GM12873 (cell line): ENCODE measurements around the gene TTLL3.

Experiments used
- TF ChIP-seq, protein P1 (sequence below): IDR thresholded peaks from 2 replicates; pipeline ENCODE4 v1.5.1; 2012; ENCODE audit warnings: low read depth, mild to moderate bottlenecking, moderate library complexity, low read length, control low read depth; ENCODE audit not compliant: insufficient read depth; ENCODE audit errors: missing control alignments

Gene TTLL3, protein sequence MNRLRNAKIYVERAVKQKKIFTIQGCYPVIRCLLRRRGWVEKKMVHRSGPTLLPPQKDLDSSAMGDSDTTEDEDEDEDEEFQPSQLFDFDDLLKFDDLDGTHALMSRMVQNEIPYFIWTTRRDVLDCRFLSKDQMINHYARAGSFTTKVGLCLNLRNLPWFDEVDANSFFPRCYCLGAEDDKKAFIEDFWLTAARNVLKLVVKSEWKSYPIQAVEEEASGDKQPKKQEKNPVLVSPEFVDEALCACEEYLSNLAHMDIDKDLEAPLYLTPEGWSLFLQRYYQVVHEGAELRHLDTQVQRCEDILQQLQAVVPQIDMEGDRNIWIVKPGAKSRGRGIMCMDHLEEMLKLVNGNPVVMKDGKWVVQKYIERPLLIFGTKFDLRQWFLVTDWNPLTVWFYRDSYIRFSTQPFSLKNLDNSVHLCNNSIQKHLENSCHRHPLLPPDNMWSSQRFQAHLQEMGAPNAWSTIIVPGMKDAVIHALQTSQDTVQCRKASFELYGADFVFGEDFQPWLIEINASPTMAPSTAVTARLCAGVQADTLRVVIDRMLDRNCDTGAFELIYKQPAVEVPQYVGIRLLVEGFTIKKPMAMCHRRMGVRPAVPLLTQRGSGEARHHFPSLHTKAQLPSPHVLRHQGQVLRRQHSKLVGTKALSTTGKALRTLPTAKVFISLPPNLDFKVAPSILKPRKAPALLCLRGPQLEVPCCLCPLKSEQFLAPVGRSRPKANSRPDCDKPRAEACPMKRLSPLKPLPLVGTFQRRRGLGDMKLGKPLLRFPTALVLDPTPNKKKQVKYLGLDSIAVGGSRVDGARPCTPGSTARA

DNA sequence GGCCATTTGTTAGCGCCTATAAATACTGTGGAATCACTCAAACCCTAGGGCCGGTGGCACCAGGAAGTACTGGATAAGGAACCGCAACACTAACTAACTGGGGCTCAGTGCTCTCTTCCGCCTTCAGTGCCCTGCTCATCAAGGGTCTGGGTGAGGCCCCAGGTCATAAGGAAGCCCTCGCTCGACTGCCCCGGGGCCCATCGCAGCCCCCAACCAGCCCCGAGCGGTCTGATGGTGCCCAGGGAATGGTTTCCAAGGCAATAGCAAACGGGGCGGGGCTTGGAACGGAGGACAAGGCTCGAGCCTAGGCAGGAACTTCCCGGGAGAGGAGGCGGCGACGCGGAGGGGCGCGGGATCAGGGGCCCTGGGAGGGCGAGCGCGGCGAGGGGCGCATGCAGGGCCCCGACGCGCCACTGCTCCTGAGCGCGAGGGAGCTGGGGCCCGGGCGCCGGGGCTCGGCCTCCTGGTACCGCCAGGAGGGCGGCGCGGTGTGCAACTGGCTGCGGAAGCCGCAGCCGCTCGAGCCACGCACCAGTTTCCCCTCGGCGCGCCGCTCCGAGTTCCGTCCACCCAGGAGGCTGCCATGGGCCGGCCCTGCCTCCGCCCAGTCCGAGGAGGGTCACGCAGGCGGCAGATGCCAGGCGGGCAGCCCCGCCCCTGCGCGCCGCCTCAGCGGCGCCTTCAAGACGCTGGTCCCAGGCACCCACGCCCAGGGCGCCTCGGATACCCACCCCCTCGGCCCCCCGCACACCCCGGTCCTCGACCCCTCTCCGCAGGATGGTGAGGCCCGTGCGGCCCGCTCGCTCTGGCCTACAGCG is at the start of gene TTLL3:
TTLL3 (plus strand) TSS at position 648 of the 818 bp plus-strand sequence. CDS start 400 bp downstream, outside the sequence.
- TF ChIP-seq, protein P1, sequence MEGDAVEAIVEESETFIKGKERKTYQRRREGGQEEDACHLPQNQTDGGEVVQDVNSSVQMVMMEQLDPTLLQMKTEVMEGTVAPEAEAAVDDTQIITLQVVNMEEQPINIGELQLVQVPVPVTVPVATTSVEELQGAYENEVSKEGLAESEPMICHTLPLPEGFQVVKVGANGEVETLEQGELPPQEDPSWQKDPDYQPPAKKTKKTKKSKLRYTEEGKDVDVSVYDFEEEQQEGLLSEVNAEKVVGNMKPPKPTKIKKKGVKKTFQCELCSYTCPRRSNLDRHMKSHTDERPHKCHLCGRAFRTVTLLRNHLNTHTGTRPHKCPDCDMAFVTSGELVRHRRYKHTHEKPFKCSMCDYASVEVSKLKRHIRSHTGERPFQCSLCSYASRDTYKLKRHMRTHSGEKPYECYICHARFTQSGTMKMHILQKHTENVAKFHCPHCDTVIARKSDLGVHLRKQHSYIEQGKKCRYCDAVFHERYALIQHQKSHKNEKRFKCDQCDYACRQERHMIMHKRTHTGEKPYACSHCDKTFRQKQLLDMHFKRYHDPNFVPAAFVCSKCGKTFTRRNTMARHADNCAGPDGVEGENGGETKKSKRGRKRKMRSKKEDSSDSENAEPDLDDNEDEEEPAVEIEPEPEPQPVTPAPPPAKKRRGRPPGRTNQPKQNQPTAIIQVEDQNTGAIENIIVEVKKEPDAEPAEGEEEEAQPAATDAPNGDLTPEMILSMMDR = no peak

DNA sequence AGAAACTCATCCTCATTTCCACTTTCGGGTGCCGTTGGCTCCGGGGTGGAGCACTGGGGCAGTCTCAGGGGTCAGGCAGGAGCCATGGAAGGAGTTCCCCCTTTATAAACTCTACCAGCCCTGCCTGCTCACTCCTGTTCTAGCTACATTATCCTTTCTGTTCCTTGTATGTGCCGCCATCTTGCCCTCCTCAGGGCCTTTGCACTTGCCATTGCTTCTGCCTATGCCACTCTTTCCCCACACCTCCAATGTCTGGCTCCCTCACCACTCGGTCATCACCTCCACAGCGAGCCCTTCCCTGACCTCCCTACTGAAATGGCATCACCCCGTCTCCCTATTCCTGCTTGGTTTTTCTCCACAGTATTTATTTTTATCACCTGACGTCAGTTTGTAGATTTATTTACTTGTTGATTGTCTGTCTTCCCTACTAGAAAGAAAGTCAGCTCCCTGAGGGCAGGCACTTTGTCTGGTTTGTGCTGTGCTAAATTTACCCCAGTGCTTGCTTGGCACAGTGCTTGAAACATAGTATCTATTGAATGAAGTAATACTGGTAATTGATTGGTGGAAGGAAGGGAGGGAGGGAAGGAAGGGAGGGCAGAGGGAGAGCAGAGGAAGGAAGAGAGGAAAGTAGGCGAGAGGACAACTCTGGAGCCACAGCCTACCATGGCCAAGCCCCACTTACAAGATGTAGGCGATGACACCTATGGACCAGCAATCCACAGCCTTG is 49.1 kb upstream of the TTLL3 start:
- TF ChIP-seq, protein P1 = no peak

DNA sequence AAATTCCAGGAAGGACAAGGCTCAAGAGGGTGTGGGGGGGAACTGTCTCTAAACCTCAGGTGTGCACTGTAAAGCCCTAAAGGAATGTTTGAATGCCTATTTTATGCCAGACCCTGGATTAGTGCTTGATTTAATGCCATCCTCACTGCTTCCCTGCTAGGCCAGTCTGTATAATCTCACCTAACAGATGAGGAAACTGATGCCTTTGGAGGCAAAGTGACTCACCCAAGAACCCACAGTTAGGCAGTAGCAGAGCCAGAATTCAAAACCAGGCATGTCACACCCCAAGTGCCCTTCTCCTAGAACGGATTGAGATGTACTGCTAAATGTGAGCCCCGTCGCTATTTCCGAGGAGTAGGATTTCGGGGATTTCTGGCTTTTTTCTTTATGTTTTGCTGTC is 48.1 kb upstream of the TTLL3 start:
- TF ChIP-seq, protein P1 = no peak

DNA sequence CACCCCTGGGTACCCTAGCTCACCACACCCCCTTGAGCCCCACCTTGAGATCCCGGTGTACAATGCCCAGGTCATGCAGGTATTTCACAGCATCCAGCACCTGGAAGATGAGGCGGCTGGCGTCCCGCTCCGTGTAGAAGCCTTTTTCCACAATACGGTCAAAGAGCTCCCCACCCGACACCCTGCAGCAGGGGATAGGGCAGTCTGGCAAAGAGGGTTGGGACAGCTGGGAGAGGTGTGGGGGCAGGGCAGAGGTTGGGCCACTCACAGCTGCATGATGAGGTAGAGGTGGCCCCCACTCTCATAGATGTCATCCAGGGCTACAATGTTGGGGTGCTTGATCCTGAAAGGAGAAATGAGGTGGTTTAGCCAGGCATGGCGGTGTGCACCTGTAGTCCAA is 47.2 kb upstream of the TTLL3 start:
- TF ChIP-seq, protein P1 = no peak

DNA sequence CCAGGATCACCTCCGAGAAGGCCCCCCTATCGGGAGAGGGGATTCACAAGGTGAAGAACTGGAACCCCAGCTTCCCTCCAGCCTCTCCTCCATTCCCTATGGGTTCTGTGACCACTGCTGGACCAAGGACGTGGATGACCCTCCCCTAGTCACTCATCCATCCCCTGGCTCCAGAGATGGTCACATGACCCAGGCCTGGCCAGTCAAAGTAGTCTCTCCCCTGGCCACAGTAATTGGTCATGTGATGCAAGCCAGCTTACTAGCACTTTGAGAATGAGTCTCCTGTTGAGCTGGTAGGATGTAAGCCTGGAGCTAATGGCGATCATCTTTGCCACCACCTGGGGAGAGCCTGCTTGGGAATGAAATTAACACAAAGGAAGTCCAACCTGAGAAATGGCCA is 44.2 kb upstream of the TTLL3 start:
- TF ChIP-seq, protein P1 = no peak

DNA sequence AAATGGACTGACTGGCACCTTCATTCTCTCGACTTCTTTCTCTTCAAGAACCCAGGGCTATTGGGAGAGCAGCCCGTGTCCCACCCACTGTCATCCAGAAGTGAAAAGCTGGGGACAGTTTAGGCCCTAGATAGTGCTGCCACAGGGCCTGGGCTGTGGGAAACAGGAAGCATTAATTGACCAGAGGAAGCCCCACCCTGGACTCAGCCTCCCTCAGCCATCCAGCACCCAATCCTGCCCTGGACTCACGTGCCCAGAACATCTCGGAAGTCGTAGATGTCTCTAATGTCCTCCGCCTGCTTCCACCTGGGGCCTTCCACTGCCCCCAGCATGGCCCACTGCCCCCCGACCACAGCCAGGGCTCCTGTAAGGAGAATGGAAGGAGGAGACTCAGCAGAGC is 42.6 kb upstream of the TTLL3 start:
- TF ChIP-seq, protein P1 = no peak
